Measurements from ENCODE around the gene GTF3C6. TPM values are rescaled to one million over a fixed set of nuclear protein-coding genes. Genes with fewer than 3 reads are reported as not detected.
"Not testable (repeated sequence)": the region's sequence is repeated elsewhere in the genome, so short reads cannot be mapped to it uniquely, and the experiment has no call there.

GTF3C6 gene
- total RNA-seq (2014; rRNA removed) = 126 and 149 TPM in 2 replicates
- 97.9 TPM for polyA plus RNA-seq (2012)

GRCh38 chr6:110958329-110959192, at the start of gene GTF3C6:
Gene GTF3C6 (plus strand): TSS chr6:110958706. CDS start chr6:110958770, 64 bp downstream.
- peak; percentile 93 for DNase-seq (ENCODE audit: low read depth)

- no peak for DNase-seq (ENCODE audit: low read depth)
These were observed 27.7 kb upstream of the GTF3C6 start for GRCh38 chr6:110930781-110931180.

GRCh38 chr6:110933912-110934311, 24.6 kb upstream of the GTF3C6 start:
- no peak for DNase-seq (ENCODE audit: low read depth)

GRCh38 chr6:110934381-110934898, 24.1 kb upstream of the GTF3C6 start:
- DNase-seq (ENCODE audit: low read depth) = no peak

GRCh38 chr6:110935171-110935570, 23.3 kb upstream of the GTF3C6 start:
- DNase-seq (ENCODE audit: low read depth) = no peak

- peak; percentile 52 for DNase-seq (ENCODE audit: low read depth)
These were observed 20.3 kb upstream of the GTF3C6 start for GRCh38 chr6:110938171-110938570.

GRCh38 chr6:110939429-110940200, 18.9 kb upstream of the GTF3C6 start:
- DNase-seq (ENCODE audit: low read depth) = no peak

GRCh38 chr6:110944681-110945151, 13.8 kb upstream of the GTF3C6 start:
- DNase-seq (ENCODE audit: low read depth) = peak; percentile 96

GRCh38 chr6:110946498-110946897, 12.0 kb upstream of the GTF3C6 start:
- no peak for DNase-seq (ENCODE audit: low read depth)

- DNase-seq (ENCODE audit: low read depth) = peak; percentile 54
These were observed 8.7 kb upstream of the GTF3C6 start for GRCh38 chr6:110949679-110950285.

GRCh38 chr6:110950440-110950839, 8.1 kb upstream of the GTF3C6 start:
- no peak for DNase-seq (ENCODE audit: low read depth)

- no peak for DNase-seq (ENCODE audit: low read depth)
These were observed 7.5 kb upstream of the GTF3C6 start for GRCh38 chr6:110951008-110951407.

- DNase-seq (ENCODE audit: low read depth) = peak; percentile 59
These were observed 6.3 kb upstream of the GTF3C6 start for GRCh38 chr6:110951986-110952794.

- DNase-seq (ENCODE audit: low read depth) = no peak
These were observed 4.7 kb upstream of the GTF3C6 start for GRCh38 chr6:110953633-110954303.

GRCh38 chr6:110960014-110960390, 1.5 kb downstream of the GTF3C6 start:
- DNase-seq (ENCODE audit: low read depth) = no peak

GRCh38 chr6:110962636-110963035, 4.1 kb downstream of the GTF3C6 start:
- DNase-seq (ENCODE audit: low read depth) = not testable (repeated sequence)

GRCh38 chr6:110965629-110966229, 7.2 kb downstream of the GTF3C6 start:
- no peak for DNase-seq (ENCODE audit: low read depth)

- DNase-seq (ENCODE audit: low read depth) = not testable (repeated sequence)
These were observed 10.2 kb downstream of the GTF3C6 start for GRCh38 chr6:110968661-110969060.

GRCh38 chr6:110971468-110971867, 13.0 kb downstream of the GTF3C6 start:
- peak; percentile 12 for DNase-seq (ENCODE audit: low read depth)

- no peak for DNase-seq (ENCODE audit: low read depth)
These were observed 18.1 kb downstream of the GTF3C6 start for GRCh38 chr6:110976575-110976974.
